Transverse colon (tissue), 4 donors: ENCODE measurements around the gene CPNE6.

Source experiments
- POLR2A ChIP-seq: fragments of 450-650 bp; IDR thresholded peaks from one replicate; pipeline ENCODE4 v1.6.1; 2016; ENCODE audit warnings: antibody characterized with exemption, mild to moderate bottlenecking, moderate library complexity
- POLR2AphosphoS5 ChIP-seq, 3 donors: sonication (generic); formaldehyde crosslinking; IDR thresholded peaks; one replicate each; pipeline ENCODE4 v1.6.1; 2016; ENCODE audit warnings: antibody characterized with exemption in 3 of 3
- TF ChIP-seq, protein P1 (sequence below), 5 experiments: fragments of 200-600 bp in 3 of 5; fragments of 450-650 bp in 2 of 5; sonication (generic) in 3 of 5; IDR thresholded peaks; 1 replicate in 2 of 5; 2 replicates in 3 of 5; pipeline ENCODE4 v1.5.1; 2016 to 2017; ENCODE audit warnings: antibody characterized with exemption in 5 of 5, inconsistent platforms in 3 of 5, mild to moderate bottlenecking in 2 of 5, moderate library complexity in 1 of 5

DNA sequence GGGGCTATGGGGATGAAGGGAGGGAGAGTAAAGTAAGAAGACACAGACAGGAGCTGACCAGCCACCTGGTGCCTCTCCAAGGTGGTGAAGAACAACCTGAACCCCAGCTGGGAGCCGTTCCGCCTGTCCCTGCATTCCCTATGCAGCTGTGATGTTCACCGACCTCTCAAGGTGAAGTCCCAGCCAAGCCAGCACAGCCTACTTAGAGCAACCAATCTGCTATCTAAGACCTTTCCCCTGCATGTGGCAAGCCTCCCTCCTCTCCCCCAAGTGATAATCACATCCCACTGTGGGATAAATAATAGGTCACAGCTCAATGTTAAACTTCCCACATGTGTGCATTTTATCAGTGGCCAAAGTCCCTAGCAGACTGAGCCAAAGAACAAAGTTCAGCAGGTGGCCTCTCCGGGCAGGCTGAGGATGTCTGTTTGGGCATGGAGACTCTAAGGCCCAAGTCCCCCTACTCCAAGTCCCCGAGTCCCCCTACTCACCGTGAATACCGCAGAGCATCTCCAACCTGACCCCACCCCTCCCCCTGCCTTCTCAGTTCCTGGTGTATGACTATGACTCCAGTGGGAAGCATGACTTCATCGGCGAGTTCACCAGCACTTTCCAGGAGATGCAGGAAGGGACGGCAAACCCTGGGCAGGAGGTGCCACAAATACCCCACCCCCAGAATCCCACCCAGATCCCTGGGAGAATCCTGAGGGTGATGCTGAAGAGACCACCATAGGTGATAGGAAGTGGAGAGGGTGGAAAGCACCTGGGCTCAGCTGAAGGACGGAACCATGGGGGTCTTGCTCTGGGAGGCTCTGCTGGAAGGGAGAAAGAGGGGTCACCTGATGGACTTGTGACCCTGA, 3.5 kb downstream of the CPNE6 start:
- TF ChIP-seq POLR2A (no peak), POLR2AphosphoS5 (IDR thresholded peaks at IDR 0.05) (no peak)
- TF ChIP-seq, protein P1, sequence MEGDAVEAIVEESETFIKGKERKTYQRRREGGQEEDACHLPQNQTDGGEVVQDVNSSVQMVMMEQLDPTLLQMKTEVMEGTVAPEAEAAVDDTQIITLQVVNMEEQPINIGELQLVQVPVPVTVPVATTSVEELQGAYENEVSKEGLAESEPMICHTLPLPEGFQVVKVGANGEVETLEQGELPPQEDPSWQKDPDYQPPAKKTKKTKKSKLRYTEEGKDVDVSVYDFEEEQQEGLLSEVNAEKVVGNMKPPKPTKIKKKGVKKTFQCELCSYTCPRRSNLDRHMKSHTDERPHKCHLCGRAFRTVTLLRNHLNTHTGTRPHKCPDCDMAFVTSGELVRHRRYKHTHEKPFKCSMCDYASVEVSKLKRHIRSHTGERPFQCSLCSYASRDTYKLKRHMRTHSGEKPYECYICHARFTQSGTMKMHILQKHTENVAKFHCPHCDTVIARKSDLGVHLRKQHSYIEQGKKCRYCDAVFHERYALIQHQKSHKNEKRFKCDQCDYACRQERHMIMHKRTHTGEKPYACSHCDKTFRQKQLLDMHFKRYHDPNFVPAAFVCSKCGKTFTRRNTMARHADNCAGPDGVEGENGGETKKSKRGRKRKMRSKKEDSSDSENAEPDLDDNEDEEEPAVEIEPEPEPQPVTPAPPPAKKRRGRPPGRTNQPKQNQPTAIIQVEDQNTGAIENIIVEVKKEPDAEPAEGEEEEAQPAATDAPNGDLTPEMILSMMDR (IDR thresholded peaks at IDR 0.05), result no peak
